Loucy (cell line): ENCODE results near the gene MGAT4B.

ENCODE experiments used
- H2AFZ ChIP-seq: fragments of 200-600 bp; sonication (generic); 2 replicates; pipeline ENCODE4 v1.6.0; 2016; ENCODE audit warnings: antibody characterized with exemption, mild to moderate bottlenecking, low read length, moderate library complexity
- H3F3A ChIP-seq: fragments of 200-600 bp; 2 replicates; pipeline ENCODE4 v1.6.0; 2016; ENCODE audit warnings: antibody characterized with exemption, low read depth, mild to moderate bottlenecking
- H3K27me3 ChIP-seq: fragments of 200-600 bp; sonication (generic); 2 replicates; pipeline ENCODE4 v1.6.1; 2014; ENCODE audit warnings: low read length, mild to moderate bottlenecking; ENCODE audit not compliant: insufficient read depth, poor library complexity, severe bottlenecking
- H3K36me3 ChIP-seq: fragments of 200-600 bp; sonication (generic); 2 replicates; pipeline ENCODE4 v1.6.1; 2016; ENCODE audit warnings: low read length; ENCODE audit not compliant: insufficient read depth
- H3K4me1 ChIP-seq: fragments of 200-600 bp; sonication (generic); 2 replicates; pipeline ENCODE4 v1.5.1; 2014; ENCODE audit warnings: low read length, mild to moderate bottlenecking; ENCODE audit not compliant: insufficient read depth, poor library complexity, severe bottlenecking
- H3K4me2 ChIP-seq: fragments of 200-600 bp; sonication (generic); 2 replicates; pipeline ENCODE4 v1.6.0; 2014; ENCODE audit warnings: antibody characterized with exemption, low read length, low read depth, mild to moderate bottlenecking; ENCODE audit not compliant: poor library complexity, severe bottlenecking
- H3K4me3 ChIP-seq: fragments of 200-600 bp; sonication (generic); 2 replicates; pipeline ENCODE4 v1.5.1; 2014; ENCODE audit warnings: low read length, mild to moderate bottlenecking, mixed read lengths; ENCODE audit not compliant: poor library complexity, severe bottlenecking
- H3K79me2 ChIP-seq: fragments of 200-600 bp; sonication (generic); 2 replicates; pipeline ENCODE4 v1.6.1; 2014; ENCODE audit warnings: low read length; ENCODE audit not compliant: insufficient read depth
- H3K9ac ChIP-seq: fragments of 200-600 bp; sonication (generic); 2 replicates; pipeline ENCODE4 v1.6.0; 2014; ENCODE audit warnings: mild to moderate bottlenecking, low read depth, low read length, moderate library complexity; ENCODE audit not compliant: poor library complexity, severe bottlenecking
- H3K9me2 ChIP-seq: fragments of 200-600 bp; sonication (generic); replicated peaks from 2 replicates; pipeline ENCODE4 v1.6.1; 2016; ENCODE audit warnings: low read depth, low read length, mixed read lengths
- H3K9me3 ChIP-seq: fragments of 200-600 bp; sonication (generic); 2 replicates; pipeline ENCODE4 v1.6.1; 2014; ENCODE audit warnings: mild to moderate bottlenecking, antibody characterized with exemption, low read length, low read depth; ENCODE audit not compliant: insufficient read depth
- H4K20me1 ChIP-seq: fragments of 200-600 bp; sonication (generic); 2 replicates; pipeline ENCODE4 v1.6.0; 2014; ENCODE audit warnings: antibody characterized with exemption, low read length, mild to moderate bottlenecking; ENCODE audit not compliant: insufficient read depth, poor library complexity, severe bottlenecking
- EZH2phosphoT487 ChIP-seq: fragments of 200-600 bp; IDR thresholded peaks from 2 replicates; pipeline ENCODE4 v1.6.1; 2018; ENCODE audit warnings: antibody characterized with exemption, mild to moderate bottlenecking, moderate library complexity, borderline replicate concordance
- TF ChIP-seq, protein P1 (sequence below): fragments of 200-600 bp; sonication (generic); conservative IDR thresholded peaks from 2 replicates; pipeline ENCODE4 v1.5.1; 2014; ENCODE audit warnings: mild to moderate bottlenecking, antibody characterized with exemption, low read length

MGAT4B gene

DNA sequence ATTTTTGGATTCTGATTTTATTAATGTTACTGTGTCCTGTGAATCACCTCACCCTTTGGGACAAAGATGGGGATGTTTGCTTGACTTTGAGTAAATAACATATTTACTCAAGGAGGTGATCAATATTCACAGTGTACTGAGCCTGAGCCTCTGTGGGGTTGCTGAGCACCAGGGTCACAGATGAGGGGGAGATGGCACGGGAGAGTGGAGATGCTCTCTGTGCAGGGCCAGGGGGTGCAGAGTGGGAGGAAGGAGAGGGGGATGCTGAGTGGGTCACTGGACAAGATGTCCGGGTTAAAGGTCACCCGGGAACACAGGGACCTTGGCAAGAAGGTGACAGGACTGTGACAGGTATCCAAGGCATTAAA, 18.1 kb upstream of the MGAT4B start:
- Histone ChIP-seq H3K27me3 (no peaks in the 10 kb centered on the region), H3K9ac (no peak overlapping the region), H4K20me1 (peaks cover 8% of the 10 kb centered on the region), H3K79me2 (peaks cover 13% of the 10 kb centered on the region; the same call in 1 of the 2 replicates), H3F3A (no peaks in the 10 kb centered on the region), H3K4me1 (peaks cover 2% of the 10 kb centered on the region), H3K36me3 (no peaks in the 10 kb centered on the region), H3K4me2 (no peak overlapping the region), H2AFZ (no peak overlapping the region), H3K4me3 (no peak overlapping the region), H3K9me2 (no peaks in the 10 kb centered on the region), H3K9me3 (no peaks in the 10 kb centered on the region)
- TF ChIP-seq EZH2phosphoT487 = no peak
- TF ChIP-seq, protein P1, sequence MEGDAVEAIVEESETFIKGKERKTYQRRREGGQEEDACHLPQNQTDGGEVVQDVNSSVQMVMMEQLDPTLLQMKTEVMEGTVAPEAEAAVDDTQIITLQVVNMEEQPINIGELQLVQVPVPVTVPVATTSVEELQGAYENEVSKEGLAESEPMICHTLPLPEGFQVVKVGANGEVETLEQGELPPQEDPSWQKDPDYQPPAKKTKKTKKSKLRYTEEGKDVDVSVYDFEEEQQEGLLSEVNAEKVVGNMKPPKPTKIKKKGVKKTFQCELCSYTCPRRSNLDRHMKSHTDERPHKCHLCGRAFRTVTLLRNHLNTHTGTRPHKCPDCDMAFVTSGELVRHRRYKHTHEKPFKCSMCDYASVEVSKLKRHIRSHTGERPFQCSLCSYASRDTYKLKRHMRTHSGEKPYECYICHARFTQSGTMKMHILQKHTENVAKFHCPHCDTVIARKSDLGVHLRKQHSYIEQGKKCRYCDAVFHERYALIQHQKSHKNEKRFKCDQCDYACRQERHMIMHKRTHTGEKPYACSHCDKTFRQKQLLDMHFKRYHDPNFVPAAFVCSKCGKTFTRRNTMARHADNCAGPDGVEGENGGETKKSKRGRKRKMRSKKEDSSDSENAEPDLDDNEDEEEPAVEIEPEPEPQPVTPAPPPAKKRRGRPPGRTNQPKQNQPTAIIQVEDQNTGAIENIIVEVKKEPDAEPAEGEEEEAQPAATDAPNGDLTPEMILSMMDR = no peak

DNA sequence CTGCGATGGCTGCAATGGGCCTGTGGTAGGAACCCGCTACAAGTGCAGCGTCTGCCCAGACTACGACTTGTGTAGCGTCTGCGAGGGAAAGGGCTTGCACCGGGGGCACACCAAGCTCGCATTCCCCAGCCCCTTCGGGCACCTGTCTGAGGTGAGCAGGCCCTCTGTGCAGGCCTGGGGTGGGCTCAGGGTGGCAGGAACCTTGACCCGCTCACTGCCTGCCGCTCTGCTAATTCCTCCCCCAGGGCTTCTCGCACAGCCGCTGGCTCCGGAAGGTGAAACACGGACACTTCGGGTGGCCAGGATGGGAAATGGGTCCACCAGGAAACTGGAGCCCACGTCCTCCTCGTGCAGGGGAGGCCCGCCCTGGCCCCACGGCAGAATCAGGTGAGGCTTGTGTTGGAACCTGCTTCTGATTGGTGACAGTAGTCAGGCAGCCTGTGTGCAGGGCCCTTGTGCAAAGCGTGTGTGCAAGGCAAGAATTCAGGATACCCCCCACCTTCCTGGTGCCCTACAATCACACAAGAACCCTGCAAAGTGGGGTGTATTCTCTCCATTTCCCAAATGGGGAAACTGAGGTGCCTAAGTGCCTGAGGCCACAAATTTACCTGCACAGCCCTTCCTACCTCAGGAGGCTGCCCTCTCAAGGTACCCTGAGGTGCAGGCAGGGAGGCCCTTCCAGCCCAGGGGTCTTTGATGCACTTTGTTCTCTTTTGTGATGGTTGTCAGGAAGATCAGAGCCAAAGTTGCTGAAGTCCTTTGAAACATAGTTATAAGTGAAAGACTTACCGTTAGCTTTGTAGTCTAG, 17.5 kb upstream of the MGAT4B start:
- no peak overlapping the region for H2AFZ ChIP-seq
- no peaks in the 10 kb centered on the region for H3K27me3 ChIP-seq
- peaks cover 8% of the 10 kb centered on the region for H3K4me1 ChIP-seq
- H3K36me3 ChIP-seq = no peaks in the 10 kb centered on the region
- H3K79me2 ChIP-seq = peaks cover 13% of the 10 kb centered on the region; the same call in 1 of the 2 replicates
- H3K9me2 ChIP-seq = no peaks in the 10 kb centered on the region
- H3K4me3 ChIP-seq = no peak overlapping the region
- H3K9ac ChIP-seq = no peak overlapping the region
- no peak overlapping the region for H3K4me2 ChIP-seq
- no peaks in the 10 kb centered on the region for H3F3A ChIP-seq
- H3K9me3 ChIP-seq = no peaks in the 10 kb centered on the region
- TF ChIP-seq EZH2phosphoT487 = no peak
- TF ChIP-seq, protein P1 = no peak
- H4K20me1 ChIP-seq = peaks cover 8% of the 10 kb centered on the region

DNA sequence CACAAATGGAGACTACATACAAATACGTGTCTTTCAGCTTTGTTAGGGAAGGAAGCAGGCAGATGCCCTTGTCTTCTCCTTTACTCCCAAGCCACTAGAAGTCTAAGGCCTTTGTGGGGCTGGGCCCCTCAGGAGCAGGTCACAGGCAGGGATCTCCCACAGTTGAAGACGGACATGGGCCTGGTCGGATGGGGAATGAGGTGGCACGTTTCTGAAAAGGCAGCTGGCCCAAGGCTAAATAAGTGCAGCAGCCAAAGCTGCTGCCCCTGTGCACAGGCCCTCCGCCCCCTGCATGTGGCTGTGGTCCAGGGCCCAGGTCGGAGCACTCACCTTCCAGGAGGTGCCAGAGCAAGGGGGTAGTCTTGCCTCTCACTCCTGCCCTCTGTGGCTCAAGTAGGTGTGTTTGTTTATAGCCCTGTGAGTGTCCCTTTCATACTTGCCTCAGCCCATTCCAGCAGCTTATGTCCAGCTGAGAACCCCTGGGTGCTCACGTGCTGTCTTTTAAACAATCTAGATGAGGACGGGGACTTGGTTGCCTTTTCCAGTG, 15.9 kb upstream of the MGAT4B start:
- Histone ChIP-seq H3K9me2 (no peaks in the 10 kb centered on the region), H3K4me3 (peak overlapping the region; percentile 25), H3K9ac (no peak overlapping the region), H3K4me2 (peak overlapping the region; percentile 73), H3F3A (no peaks in the 10 kb centered on the region), H3K27me3 (no peaks in the 10 kb centered on the region), H3K9me3 (no peaks in the 10 kb centered on the region), H3K79me2 (peaks cover 13% of the 10 kb centered on the region; the same call in 1 of the 2 replicates), H2AFZ (no peak overlapping the region), H4K20me1 (peaks cover 8% of the 10 kb centered on the region), H3K4me1 (peaks cover 12% of the 10 kb centered on the region), H3K36me3 (no peaks in the 10 kb centered on the region)
- no peak for TF ChIP-seq EZH2phosphoT487
- TF ChIP-seq, protein P1 = no peak
